Hepatocyte (in vitro differentiated cells): ENCODE measurements around the gene ARL2BP. TPM values are rescaled to one million over a fixed set of nuclear protein-coding genes. Genes with fewer than 3 reads are reported as not detected.

Experiments
- DNase-seq: peaks from one replicate; pipeline ENCODE4 v3.0.0-alpha.2; 2016; ENCODE audit warnings: low spot score
- H2AFZ ChIP-seq: fragments of 200-600 bp; sonication (generic); 2 replicates; pipeline ENCODE4 v1.6.0; 2016; ENCODE audit warnings: antibody characterized with exemption, mild to moderate bottlenecking
- H3K27ac ChIP-seq: fragments of 200-600 bp; sonication (generic); 2 replicates; pipeline ENCODE4 v1.5.1; 2016; ENCODE audit warnings: mild to moderate bottlenecking
- H3K27me3 ChIP-seq: fragments of 200-600 bp; sonication (generic); 2 replicates; pipeline ENCODE4 v1.6.1; 2016
- H3K36me3 ChIP-seq: fragments of 200-600 bp; sonication (generic); replicated peaks from 2 replicates; pipeline ENCODE4 v1.5.1; 2016; ENCODE audit warnings: low read depth; ENCODE audit not compliant: insufficient read depth
- H3K4me1 ChIP-seq: fragments of 200-600 bp; sonication (generic); 2 replicates; pipeline ENCODE4 v1.5.1; 2016; ENCODE audit warnings: mild to moderate bottlenecking, moderate library complexity; ENCODE audit not compliant: insufficient read depth
- H3K4me2 ChIP-seq: fragments of 200-600 bp; sonication (generic); 2 replicates; pipeline ENCODE4 v1.6.0; 2016
- H3K4me3 ChIP-seq: fragments of 200-600 bp; sonication (generic); 2 replicates; pipeline ENCODE4 v1.5.1; 2016; ENCODE audit warnings: mild to moderate bottlenecking
- H3K79me2 ChIP-seq: fragments of 200-600 bp; sonication (generic); 2 replicates; pipeline ENCODE4 v1.6.0; 2017; ENCODE audit warnings: mild to moderate bottlenecking
- H3K9me2 ChIP-seq: fragments of 200-600 bp; sonication (generic); replicated peaks from 2 replicates; pipeline ENCODE4 v1.6.0; 2017; ENCODE audit warnings: mild to moderate bottlenecking; ENCODE audit not compliant: insufficient read depth
- H3K9me3 ChIP-seq: fragments of 200-600 bp; sonication (generic); 2 replicates; pipeline ENCODE4 v1.5.1; 2016; ENCODE audit warnings: low read depth, mild to moderate bottlenecking
- H4K20me1 ChIP-seq: fragments of 200-600 bp; sonication (generic); 2 replicates; pipeline ENCODE4 v1.6.0; 2016; ENCODE audit warnings: mild to moderate bottlenecking; ENCODE audit not compliant: insufficient read depth, poor library complexity, severe bottlenecking
- EZH2 ChIP-seq: fragments of 200-600 bp; sonication (generic); IDR thresholded peaks from 2 replicates; pipeline ENCODE4 v1.6.1; 2016; ENCODE audit warnings: antibody characterized with exemption, mild to moderate bottlenecking, borderline replicate concordance
- EZH2phosphoT487 ChIP-seq: fragments of 200-600 bp; sonication (generic); IDR thresholded peaks from one replicate; pipeline ENCODE4 v1.6.1; 2018; ENCODE audit warnings: antibody characterized with exemption, mild to moderate bottlenecking, low read depth, moderate library complexity; ENCODE audit not compliant: unreplicated experiment, severe bottlenecking
- WGBS: methylation state at CpG from one replicate; pipeline ENCODE4 v1.1.6; 2016; ENCODE audit warnings: low lambda C conversion rate; ENCODE audit errors: missing lambda C conversion rate; 5-methylcytosine and 5-hydroxymethylcytosine counted together
- polyA plus RNA-seq: library from polyadenylated mRNA; unstranded; fragments of >200 nt; fragmentation: Nextera tagmentation; extraction: Ambion mirVana; gene quantifications from 2 replicates; pipeline ENCODE4 v1.2.1, GENCODE V29; 2016
- total RNA-seq: library from RNA; depleted of rRNA; stranded (reverse); fragments of >200 nt; gene quantifications from 2 replicates; pipeline ENCODE4 v1.2.3, GENCODE V29; 2014
- TF ChIP-seq, protein P1 (sequence below): fragments of 200-600 bp; sonication (generic); IDR thresholded peaks from 2 replicates; pipeline ENCODE4 v1.5.1; 2016; ENCODE audit warnings: antibody characterized with exemption, mild to moderate bottlenecking; ENCODE audit not compliant: poor library complexity

ARL2BP gene
- total and polyA plus RNA-seq, 2 experiments from 2014 or later, result 102 to 105 TPM

DNA sequence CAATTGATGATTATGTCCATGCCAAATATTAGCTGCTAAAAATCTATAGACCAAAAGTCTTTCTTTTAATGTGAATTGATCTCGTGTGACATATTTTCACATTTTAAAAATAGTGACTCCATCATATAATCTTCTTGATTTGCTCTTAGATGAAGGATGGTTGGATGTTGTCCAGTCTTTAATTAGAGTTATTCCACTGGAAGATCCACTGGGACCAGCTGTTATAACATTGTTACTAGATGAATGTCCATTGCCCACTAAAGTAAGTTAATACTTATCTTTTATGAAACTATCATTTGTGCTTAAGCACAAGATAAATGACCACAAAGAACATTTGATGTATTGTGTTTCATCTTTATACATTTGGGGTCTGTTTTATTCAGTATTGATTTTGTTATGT, 36.1 kb upstream of the ARL2BP start:
- no peaks in the 10 kb centered on the region for H3K9me3 ChIP-seq
- no peaks in the 10 kb centered on the region for H4K20me1 ChIP-seq
- no peaks in the 10 kb centered on the region for H3K36me3 ChIP-seq
- H3K79me2 ChIP-seq, result peaks cover 12% of the 10 kb centered on the region
- TF ChIP-seq EZH2phosphoT487 (no peak), EZH2 (no peak)
- H3K27me3 ChIP-seq, result no peaks in the 10 kb centered on the region
- H3K4me2 ChIP-seq, result no peak overlapping the region
- no peak overlapping the region for H2AFZ ChIP-seq
- WGBS, result 100% methylated on average over 1 of the region's 1 CpG
- no peaks in the 10 kb centered on the region for H3K4me1 ChIP-seq
- DNase-seq, result no peak
- no peak overlapping the region for H3K4me3 ChIP-seq
- no peak overlapping the region for H3K27ac ChIP-seq
- no peaks in the 10 kb centered on the region for H3K9me2 ChIP-seq

DNA sequence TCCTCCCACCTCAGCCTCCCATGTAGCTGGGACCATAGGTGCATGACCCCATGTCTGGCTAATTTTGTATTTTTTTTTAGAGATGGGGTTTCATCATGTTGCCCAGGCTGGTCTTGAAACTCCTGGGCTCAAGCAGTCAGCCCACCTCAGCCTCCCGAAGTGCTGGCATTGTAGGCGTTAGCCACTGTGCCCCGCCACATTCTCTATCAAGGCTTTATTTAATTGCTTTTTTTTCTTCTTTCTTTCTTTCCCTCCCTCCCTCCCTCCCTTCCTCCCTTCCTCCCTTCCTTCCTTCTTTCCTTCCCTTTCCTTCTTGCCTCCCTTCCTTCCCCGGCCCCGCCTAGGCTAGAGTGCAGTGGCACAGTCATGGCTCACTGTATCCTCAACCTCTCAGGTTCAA, 35.3 kb upstream of the ARL2BP start:
- TF ChIP-seq, protein P1, sequence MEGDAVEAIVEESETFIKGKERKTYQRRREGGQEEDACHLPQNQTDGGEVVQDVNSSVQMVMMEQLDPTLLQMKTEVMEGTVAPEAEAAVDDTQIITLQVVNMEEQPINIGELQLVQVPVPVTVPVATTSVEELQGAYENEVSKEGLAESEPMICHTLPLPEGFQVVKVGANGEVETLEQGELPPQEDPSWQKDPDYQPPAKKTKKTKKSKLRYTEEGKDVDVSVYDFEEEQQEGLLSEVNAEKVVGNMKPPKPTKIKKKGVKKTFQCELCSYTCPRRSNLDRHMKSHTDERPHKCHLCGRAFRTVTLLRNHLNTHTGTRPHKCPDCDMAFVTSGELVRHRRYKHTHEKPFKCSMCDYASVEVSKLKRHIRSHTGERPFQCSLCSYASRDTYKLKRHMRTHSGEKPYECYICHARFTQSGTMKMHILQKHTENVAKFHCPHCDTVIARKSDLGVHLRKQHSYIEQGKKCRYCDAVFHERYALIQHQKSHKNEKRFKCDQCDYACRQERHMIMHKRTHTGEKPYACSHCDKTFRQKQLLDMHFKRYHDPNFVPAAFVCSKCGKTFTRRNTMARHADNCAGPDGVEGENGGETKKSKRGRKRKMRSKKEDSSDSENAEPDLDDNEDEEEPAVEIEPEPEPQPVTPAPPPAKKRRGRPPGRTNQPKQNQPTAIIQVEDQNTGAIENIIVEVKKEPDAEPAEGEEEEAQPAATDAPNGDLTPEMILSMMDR, result no peak
- H4K20me1 ChIP-seq, result no peaks in the 10 kb centered on the region
- H3K79me2 ChIP-seq, result peaks cover 6% of the 10 kb centered on the region
- no peak overlapping the region for H2AFZ ChIP-seq
- no peak overlapping the region for H3K4me3 ChIP-seq
- no peak for DNase-seq
- H3K27me3 ChIP-seq, result no peaks in the 10 kb centered on the region
- H3K27ac ChIP-seq, result no peak overlapping the region
- no peak overlapping the region for H3K4me2 ChIP-seq
- H3K36me3 ChIP-seq, result no peaks in the 10 kb centered on the region
- WGBS, result 100% methylated on average over 5 of the region's 5 CpGs
- H3K9me2 ChIP-seq, result no peaks in the 10 kb centered on the region
- no peaks in the 10 kb centered on the region for H3K4me1 ChIP-seq
- no peaks in the 10 kb centered on the region for H3K9me3 ChIP-seq

DNA sequence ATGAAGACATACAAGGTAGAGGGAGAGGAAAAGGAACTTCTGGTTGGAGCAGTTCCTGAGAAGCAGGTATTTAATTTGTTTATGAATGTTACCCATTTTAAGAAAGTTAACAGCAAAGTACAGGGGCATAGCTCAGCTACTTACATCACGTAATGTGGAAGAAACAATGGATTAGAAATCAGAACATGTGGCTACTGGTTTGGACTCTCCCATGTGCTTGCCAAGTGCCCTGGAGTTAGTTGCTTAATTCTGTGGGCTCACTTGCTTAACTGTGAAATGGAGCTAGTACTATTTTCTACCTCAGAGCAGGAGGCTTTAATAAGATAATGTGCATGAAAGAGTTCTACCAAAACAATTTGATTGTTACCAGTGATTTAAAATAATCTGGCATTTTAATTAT, 31.6 kb upstream of the ARL2BP start:
- no peaks in the 10 kb centered on the region for H3K27me3 ChIP-seq
- H4K20me1 ChIP-seq, result no peaks in the 10 kb centered on the region
- no peaks in the 10 kb centered on the region for H3K4me1 ChIP-seq
- H2AFZ ChIP-seq, result no peak overlapping the region
- 96% methylated on average over 1 of the region's 1 CpG for WGBS
- H3K79me2 ChIP-seq, result peaks cover 3% of the 10 kb centered on the region
- H3K9me2 ChIP-seq, result no peaks in the 10 kb centered on the region
- H3K9me3 ChIP-seq, result no peaks in the 10 kb centered on the region
- peaks cover 15% of the 10 kb centered on the region for H3K36me3 ChIP-seq
- no peak for DNase-seq
- no peak overlapping the region for H3K4me3 ChIP-seq
- TF ChIP-seq EZH2 (no peak), EZH2phosphoT487 (no peak)
- TF ChIP-seq, protein P1, result no peak
- no peak overlapping the region for H3K4me2 ChIP-seq
- no peak overlapping the region for H3K27ac ChIP-seq

DNA sequence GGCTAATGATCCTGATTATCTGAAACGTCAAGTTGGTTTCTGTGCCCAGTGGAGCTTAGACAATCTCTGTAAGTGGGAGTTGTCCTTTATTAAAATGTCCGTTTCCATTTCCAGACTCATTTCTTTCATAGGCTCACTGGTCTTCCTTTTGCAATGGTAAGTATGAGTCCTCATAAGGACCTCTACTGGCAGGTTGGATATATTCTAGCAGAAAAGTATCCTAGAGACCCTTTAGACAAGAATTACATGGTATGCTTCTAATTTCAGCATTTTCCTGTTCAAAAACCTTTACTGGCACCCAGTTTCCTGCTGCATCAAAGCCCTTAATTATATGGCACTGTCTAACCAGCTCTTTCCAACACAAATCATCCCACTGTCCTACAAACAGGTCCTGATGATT, 28.1 kb upstream of the ARL2BP start:
- Histone ChIP-seq H3K4me1 (no peaks in the 10 kb centered on the region), H3K27ac (no peak overlapping the region), H3K27me3 (no peaks in the 10 kb centered on the region), H2AFZ (no peak overlapping the region), H3K9me3 (no peaks in the 10 kb centered on the region), H3K79me2 (peaks cover 6% of the 10 kb centered on the region), H4K20me1 (no peaks in the 10 kb centered on the region), H3K36me3 (peaks cover 19% of the 10 kb centered on the region), H3K9me2 (no peaks in the 10 kb centered on the region), H3K4me3 (no peak overlapping the region), H3K4me2 (no peak overlapping the region)
- TF ChIP-seq EZH2 (no peak), EZH2phosphoT487 (no peak)
- TF ChIP-seq, protein P1, result no peak
- WGBS, result 93% methylated on average over 2 of the region's 2 CpGs
- DNase-seq, result no peak
